Hematopoietic multipotent progenitor cell treated with erythropoietin and hydrocortisone succinate and interleukin-3 and kit ligand, for 6 days (in vitro differentiated cells): Measurements from ENCODE around the gene EFCAB9.
A peak's percentile ranks its signal among the peaks of the same experiment; 100 is the strongest.

Experiments
- DNase-seq: peaks from one replicate; pipeline ENCODE4 v3.0.0-alpha.2; 2015

The EFCAB9 gene

DNA sequence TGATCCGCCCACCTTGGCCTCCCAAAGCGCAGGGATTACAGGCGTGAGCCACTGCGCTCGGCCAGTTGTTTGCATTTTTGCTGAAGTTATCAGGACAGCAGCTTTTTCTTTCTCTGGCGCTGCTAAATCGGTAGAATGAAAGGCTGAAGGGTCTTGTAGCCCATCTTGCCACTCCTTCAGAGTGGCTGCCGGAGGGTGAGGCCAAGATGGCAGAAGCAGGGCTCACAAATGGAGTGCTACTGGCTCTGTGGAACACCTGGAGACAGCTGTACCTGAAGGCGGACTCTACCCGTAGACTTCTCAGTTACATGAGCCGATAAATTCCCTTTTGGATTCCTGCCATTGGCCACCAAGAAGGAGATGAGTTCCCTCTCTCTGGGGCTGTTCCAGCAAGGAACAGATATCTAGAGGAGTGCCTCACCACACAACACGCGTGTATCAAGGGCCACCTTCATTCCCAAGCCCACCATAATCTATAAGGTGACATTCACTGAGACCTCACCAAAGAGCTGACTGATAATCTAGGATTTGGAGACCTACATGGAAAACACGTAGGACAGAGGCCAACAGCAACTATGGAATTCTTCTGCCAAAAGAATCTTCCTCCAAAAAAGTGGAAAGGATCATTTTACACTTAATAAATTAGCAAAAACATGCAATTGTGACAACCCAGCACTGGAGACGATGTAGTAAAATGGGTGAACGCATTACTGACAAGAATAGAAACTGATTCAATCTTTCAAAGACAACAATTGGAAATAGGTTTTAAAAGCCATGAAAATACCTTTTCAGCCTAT is 27.7 kb upstream of the EFCAB9 start:
- DNase-seq = no peak

DNA sequence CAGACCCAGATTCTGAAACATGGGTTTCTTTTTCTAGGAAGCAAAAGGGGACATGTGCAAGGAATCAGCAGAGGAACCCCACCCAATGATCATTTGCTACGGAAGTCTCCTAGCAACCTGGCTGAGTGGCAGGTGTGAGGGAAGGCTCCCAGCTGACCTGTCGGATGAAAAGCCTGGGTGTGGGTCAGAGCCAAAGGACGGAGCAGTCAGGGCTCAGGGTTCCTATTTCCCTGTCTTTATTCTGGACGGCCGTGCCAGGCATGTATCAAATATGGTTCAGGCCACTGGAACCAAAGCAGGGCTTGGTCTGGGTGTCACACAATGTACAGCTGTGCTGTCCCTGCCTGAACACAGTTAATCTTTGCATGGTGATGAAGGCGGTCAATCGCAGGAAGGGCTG is 26.1 kb upstream of the EFCAB9 start:
- DNase-seq = no peak

GRCh38 chr5:172168311-172168710 is 25.7 kb upstream of the EFCAB9 start:
- DNase-seq = no peak

DNA sequence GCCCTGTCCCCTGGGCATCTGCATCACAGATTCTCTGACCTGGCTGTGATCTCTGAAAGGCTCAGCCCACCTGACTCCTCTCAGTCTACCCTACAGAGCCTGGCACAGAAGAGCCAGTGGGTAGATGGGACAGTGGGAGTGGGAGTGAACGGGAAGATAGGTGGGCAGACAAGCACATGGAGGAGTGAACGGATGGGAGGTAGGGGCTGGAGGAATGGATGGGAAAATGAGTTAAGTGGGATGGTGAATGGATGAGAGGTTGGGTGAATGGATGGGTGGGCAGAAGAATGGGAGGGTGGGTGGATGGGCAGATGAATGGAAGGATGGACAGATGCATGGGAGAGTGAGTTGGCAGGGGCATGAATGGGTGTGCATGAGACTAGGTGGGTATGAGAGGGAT is 24.8 kb upstream of the EFCAB9 start:
- no peak for DNase-seq

- no peak for DNase-seq
Observed at GRCh38 chr5:172170251-172170701, 23.7 kb upstream of the EFCAB9 start.

DNA sequence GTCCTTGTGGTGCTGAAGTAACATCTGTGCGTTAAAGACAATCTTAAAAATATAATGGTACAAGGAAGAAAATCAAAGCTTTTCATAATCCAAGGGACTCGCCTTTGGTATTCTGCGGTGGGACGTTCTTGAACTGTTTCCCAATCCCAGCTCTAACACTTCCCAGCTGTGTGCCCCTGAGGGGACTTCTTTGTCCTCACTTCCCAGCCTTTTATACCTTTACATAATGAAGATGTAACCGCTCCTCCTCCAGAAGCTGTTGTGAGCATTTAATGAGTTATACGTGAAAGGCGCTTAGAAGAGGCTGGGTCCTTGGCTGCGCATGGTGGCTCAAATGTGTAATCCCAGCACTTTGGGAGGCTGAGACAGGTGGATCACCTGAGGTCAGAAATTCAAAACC is 22.9 kb upstream of the EFCAB9 start:
- DNase-seq = no peak

- no peak for DNase-seq
Observed at GRCh38 chr5:172172912-172173563, 20.9 kb upstream of the EFCAB9 start.

DNA sequence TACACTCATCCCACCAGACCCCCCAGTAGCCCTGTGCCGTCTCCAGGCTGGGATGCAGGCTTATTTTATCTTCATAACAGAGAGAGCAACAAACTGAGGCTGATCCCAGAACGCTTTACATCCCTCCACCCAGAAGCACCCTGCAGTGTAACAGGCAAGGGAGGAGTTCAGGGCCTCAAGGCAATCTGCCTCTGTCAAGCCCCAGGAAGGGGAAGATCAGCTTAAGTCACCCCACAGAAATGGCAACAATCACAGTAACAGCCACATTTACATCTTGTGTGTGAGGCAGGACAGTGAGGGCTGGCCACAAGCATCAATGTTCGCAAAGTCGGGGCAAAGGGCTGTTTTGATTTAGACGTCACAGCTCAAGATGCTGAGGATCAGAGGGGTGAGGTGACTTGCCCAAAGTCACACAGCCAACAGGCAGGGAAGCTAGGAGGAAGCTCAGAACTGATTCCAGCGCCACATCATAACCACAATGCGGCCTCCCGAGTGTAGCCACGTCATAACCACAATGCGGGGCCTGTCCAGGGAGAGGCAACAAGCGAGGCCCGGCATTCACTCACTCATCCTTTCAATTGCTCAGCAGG is 20.3 kb upstream of the EFCAB9 start:
- DNase-seq = peak; percentile 63

GRCh38 chr5:172175263-172175719 is 18.7 kb upstream of the EFCAB9 start:
- DNase-seq = peak; percentile 96

DNA sequence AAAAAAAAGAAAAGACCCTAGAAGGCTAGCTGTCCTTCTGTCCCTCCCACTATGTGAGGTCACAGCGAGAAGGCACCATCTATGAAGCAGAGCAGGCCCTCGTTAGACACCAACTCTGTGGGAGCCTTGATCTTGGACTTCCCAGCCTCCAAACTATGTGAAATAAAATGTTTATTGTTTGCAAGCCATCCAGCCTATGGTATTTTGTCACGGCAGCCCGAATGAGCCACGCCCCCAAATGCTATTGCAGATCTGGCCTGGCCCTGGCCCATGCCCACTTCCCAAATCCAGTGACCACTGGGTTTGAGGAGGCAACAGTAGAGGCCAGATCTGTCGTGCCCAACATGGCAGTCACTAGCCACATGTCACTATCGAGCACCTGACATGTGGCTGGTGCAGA is 16.8 kb upstream of the EFCAB9 start:
- DNase-seq = no peak

DNA sequence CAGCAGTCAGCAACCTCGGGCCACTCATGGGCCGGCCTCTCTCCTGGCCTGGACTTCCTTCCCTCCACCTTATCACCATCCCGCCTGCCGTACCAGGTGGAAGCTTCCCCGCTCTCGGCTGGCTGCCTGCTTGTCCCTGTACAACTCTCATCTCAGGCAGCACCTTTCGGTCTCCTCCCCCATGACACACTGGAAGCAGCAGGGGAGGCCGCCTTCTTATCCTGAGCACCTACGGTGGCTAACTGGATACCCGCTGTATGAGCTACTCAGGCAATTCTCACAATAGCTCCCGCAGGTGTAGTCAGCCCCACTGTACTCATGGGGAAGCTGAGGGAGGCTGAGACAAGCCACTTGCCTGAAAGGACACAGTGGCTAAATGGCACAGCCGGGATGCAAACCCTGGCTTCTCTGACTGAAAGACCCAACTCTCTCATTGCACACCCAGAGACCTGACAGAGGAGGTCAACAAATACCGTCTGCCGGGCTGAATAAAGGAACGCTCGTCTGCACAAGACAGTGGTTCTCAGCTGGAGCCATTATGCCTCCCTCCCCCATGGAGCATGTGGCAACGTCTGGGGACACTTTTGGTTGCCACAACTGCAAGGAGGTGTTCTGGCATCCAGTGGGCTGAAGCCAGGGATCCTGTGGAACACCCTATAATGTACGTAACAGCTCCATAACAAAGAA is 15.5 kb upstream of the EFCAB9 start:
- DNase-seq = peak; percentile 37

GRCh38 chr5:172178991-172179989 is 14.7 kb upstream of the EFCAB9 start:
- DNase-seq = peak; percentile 60

GRCh38 chr5:172180936-172181335 is 13.0 kb upstream of the EFCAB9 start:
- DNase-seq = no peak

- DNase-seq = no peak
Observed at GRCh38 chr5:172182291-172182690, 11.7 kb upstream of the EFCAB9 start.

- DNase-seq = no peak
Observed at GRCh38 chr5:172183881-172184280, 10.1 kb upstream of the EFCAB9 start.

GRCh38 chr5:172185096-172185461 is 8.9 kb upstream of the EFCAB9 start:
- no peak for DNase-seq

DNA sequence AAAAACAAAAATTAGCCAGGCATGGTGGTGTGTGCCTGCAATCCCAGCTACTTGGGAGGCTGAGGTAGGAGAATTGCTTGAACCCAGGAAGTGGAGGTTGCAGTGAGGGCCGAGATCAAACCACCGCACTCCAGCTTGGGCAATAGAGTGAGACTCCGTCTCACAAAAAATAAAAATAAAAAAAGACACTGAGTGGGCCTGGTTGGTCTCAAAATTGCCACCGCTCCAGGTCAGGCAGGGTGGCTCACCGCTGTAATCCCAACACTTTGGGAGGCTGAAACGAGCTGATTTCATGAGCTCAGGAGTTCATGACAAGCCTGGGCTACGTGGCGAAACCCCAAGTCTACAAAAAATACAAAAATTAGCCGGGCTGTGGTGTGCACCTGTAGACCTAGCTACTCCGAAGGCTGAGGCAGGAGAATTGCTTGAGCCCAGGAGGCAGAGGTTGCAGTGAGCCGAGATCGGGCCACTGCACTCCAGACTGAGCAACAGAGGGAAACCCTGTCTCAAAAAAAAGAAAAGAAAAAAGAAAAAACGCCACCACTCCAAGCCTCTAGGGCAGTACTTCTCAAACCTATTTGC is 7.8 kb upstream of the EFCAB9 start:
- no peak for DNase-seq

DNA sequence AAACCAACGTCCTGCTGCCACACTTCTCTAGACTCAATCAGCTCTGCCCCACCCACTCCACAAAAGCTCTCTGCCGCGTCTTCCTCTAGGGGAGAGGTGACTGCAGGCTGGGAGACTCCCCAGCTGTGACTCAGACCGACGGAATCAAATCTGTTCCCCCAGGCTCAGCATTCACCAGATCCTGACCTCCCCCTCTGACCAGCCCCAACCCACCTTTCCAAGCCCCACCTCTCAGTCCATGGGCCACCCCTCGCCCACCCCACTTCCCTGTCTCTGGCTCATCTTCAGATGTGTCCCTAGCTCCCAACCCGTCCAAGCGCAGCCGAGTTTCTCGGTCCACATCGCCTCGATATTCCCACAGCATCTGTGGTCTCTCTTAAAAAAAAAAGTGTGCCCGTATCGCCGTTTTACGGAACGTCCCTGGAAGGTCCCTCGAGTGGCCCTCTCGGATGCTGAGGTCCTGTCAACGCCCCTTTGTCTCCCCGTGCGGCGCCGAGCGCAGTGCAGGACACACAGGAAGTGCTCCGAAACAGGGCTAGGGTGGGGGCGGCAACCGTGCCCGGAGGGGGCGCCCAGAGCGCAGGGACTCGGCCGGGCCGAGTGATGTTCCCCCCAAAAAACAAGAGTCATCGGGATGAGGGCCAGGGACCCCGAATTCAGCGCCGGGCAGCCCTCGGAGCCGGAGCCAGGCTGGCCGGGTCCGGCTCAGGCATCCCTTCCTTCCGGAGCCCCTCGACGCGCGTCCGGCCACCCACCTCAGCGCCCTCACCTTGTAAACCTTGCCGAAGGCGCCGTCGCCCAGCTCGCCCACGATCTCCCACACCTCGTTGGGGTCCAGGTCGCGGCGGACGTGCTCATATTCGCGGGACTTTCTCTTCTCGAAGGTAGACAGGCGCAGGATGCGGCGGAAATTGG is 6.6 kb upstream of the EFCAB9 start:
- peak; percentile 85 for DNase-seq

DNA sequence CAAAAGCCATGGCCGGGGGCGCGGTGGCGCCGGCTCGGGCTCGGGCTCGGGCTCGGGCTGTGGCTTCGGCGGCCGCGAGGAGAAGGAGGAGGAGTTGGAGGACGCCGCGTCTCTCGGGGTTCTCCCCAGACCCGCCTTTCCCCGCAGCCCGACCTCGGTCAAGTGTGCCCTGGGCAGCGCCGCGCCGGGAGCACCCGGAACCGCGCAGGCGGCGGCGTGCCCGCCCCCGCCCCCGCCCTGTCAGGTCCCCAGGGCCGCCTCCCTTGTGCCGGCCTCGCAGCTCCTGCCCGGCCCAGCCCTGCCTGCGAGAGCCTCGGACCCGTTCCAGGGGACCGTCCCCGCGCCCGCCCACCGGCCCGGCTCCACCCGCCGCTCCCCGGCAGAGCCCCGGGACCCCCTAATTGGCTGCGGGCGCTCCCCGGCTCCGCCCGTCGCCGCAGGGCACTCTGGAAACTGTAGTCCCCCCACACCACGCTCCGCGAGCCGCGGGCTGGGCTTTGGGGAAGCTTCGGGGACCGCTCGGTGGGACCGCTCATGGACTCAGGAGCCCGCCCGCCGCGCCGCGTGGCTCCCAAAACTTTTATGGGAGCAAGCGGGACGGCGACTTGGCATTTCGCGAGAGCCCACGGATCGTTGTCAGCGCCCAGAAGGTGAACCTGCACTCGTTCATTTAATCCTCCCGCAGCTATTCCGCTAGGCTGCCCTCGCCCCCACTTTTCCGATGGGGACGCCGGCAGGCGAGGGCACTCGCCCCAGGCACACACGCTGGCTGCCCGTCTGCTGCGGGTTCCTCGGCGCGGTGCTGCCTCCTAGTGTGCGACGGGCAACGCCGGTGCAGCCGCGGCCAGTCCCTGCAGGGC is 5.7 kb upstream of the EFCAB9 start, which contains the start of gene STK10:
Gene STK10, minus strand, starts transcription at position 192 of the 860 bp plus-strand sequence. Its CDS starts 182 bp downstream, at position 10.
- peak; percentile 93 for DNase-seq
